ENCODE data around the gene BRME1.

Gene BRME1

GRCh38 chr19:13905634-13906520 lies at the start of gene BRME1, which contains the start of gene CC2D1A:
TSS of gene BRME1 (minus strand) at chr19:13906117. CDS start at chr19:13904892, 1,225 bp downstream.
TSS of gene CC2D1A (plus strand) at chr19:13906201. CDS start at chr19:13906442, 241 bp downstream.
- peak; percentile 87 for DNase-seq (ENCODE audit: low read depth)

- no peak for DNase-seq (ENCODE audit: low read depth)
Measured at GRCh38 chr19:13954185-13954584, 48.3 kb upstream of the BRME1 start.

GRCh38 chr19:13952931-13953531 lies 47.1 kb upstream of the BRME1 start:
- DNase-seq (ENCODE audit: low read depth): no peak

GRCh38 chr19:13952154-13952930 lies 46.4 kb upstream of the BRME1 start, which contains the start of gene DCAF15:
TSS of gene DCAF15 (plus strand) at chr19:13952509. CDS start at chr19:13952513, 4 bp downstream.
- peak; percentile 98 for DNase-seq (ENCODE audit: low read depth)

- DNase-seq (ENCODE audit: low read depth): no peak
Measured at GRCh38 chr19:13951799-13952153, 45.9 kb upstream of the BRME1 start.

GRCh38 chr19:13951043-13951442 lies 45.1 kb upstream of the BRME1 start:
- DNase-seq (ENCODE audit: low read depth): no peak

GRCh38 chr19:13946414-13946813 lies 40.5 kb upstream of the BRME1 start:
- DNase-seq (ENCODE audit: low read depth): no peak

- DNase-seq (ENCODE audit: low read depth): no peak
Measured at GRCh38 chr19:13942023-13942684, 36.2 kb upstream of the BRME1 start.

- no peak for DNase-seq (ENCODE audit: low read depth)
Measured at GRCh38 chr19:13938301-13939064, 32.6 kb upstream of the BRME1 start, which contains the start of gene PODNL1. TSS of gene PODNL1 (minus strand) at chr19:13938417. CDS start at chr19:13938181, 236 bp downstream.

- DNase-seq (ENCODE audit: low read depth): no peak
Measured at GRCh38 chr19:13937479-13938300, 31.8 kb upstream of the BRME1 start.

- no peak for DNase-seq (ENCODE audit: low read depth)
Measured at GRCh38 chr19:13935765-13936510, 30.0 kb upstream of the BRME1 start.

- no peak for DNase-seq (ENCODE audit: low read depth)
Measured at GRCh38 chr19:13934785-13935109, 28.8 kb upstream of the BRME1 start.

- DNase-seq (ENCODE audit: low read depth): no peak
Measured at GRCh38 chr19:13932911-13933393, 27.0 kb upstream of the BRME1 start.

GRCh38 chr19:13932149-13932637 lies 26.3 kb upstream of the BRME1 start:
- no peak for DNase-seq (ENCODE audit: low read depth)

- DNase-seq (ENCODE audit: low read depth): no peak
Measured at GRCh38 chr19:13931391-13932148, 25.7 kb upstream of the BRME1 start.

- DNase-seq (ENCODE audit: low read depth): no peak
Measured at GRCh38 chr19:13930402-13930801, 24.5 kb upstream of the BRME1 start.

- no peak for DNase-seq (ENCODE audit: low read depth)
Measured at GRCh38 chr19:13929956-13930355, 24.0 kb upstream of the BRME1 start.

- no peak for DNase-seq (ENCODE audit: low read depth)
Measured at GRCh38 chr19:13929340-13929739, 23.4 kb upstream of the BRME1 start.
